Hepatocyte (in vitro differentiated cells): ENCODE measurements around the gene RIPK4. TPM values are rescaled to one million over a fixed set of nuclear protein-coding genes. Genes with fewer than 3 reads are reported as not detected.

Experiments used
- DNase-seq: peaks from one replicate; pipeline ENCODE4 v3.0.0-alpha.2; 2016; ENCODE audit warnings: low spot score
- H2AFZ ChIP-seq: fragments of 200-600 bp; sonication (generic); 2 replicates; pipeline ENCODE4 v1.6.0; 2016; ENCODE audit warnings: antibody characterized with exemption, mild to moderate bottlenecking
- H3K27ac ChIP-seq: fragments of 200-600 bp; sonication (generic); 2 replicates; pipeline ENCODE4 v1.5.1; 2016; ENCODE audit warnings: mild to moderate bottlenecking
- H3K27me3 ChIP-seq: fragments of 200-600 bp; sonication (generic); 2 replicates; pipeline ENCODE4 v1.6.1; 2016
- H3K36me3 ChIP-seq: fragments of 200-600 bp; sonication (generic); replicated peaks from 2 replicates; pipeline ENCODE4 v1.5.1; 2016; ENCODE audit warnings: low read depth; ENCODE audit not compliant: insufficient read depth
- H3K4me1 ChIP-seq: fragments of 200-600 bp; sonication (generic); 2 replicates; pipeline ENCODE4 v1.5.1; 2016; ENCODE audit warnings: mild to moderate bottlenecking, moderate library complexity; ENCODE audit not compliant: insufficient read depth
- H3K4me2 ChIP-seq: fragments of 200-600 bp; sonication (generic); 2 replicates; pipeline ENCODE4 v1.6.0; 2016
- H3K4me3 ChIP-seq: fragments of 200-600 bp; sonication (generic); 2 replicates; pipeline ENCODE4 v1.5.1; 2016; ENCODE audit warnings: mild to moderate bottlenecking
- H3K79me2 ChIP-seq: fragments of 200-600 bp; sonication (generic); 2 replicates; pipeline ENCODE4 v1.6.0; 2017; ENCODE audit warnings: mild to moderate bottlenecking
- H3K9me2 ChIP-seq: fragments of 200-600 bp; sonication (generic); replicated peaks from 2 replicates; pipeline ENCODE4 v1.6.0; 2017; ENCODE audit warnings: mild to moderate bottlenecking; ENCODE audit not compliant: insufficient read depth
- H3K9me3 ChIP-seq: fragments of 200-600 bp; sonication (generic); 2 replicates; pipeline ENCODE4 v1.5.1; 2016; ENCODE audit warnings: low read depth, mild to moderate bottlenecking
- H4K20me1 ChIP-seq: fragments of 200-600 bp; sonication (generic); 2 replicates; pipeline ENCODE4 v1.6.0; 2016; ENCODE audit warnings: mild to moderate bottlenecking; ENCODE audit not compliant: insufficient read depth, poor library complexity, severe bottlenecking
- CTCF ChIP-seq: fragments of 200-600 bp; sonication (generic); IDR thresholded peaks from 2 replicates; pipeline ENCODE4 v1.5.1; 2016; ENCODE audit warnings: antibody characterized with exemption, mild to moderate bottlenecking; ENCODE audit not compliant: poor library complexity
- EZH2 ChIP-seq: fragments of 200-600 bp; sonication (generic); IDR thresholded peaks from 2 replicates; pipeline ENCODE4 v1.6.1; 2016; ENCODE audit warnings: antibody characterized with exemption, mild to moderate bottlenecking, borderline replicate concordance
- EZH2phosphoT487 ChIP-seq: fragments of 200-600 bp; sonication (generic); IDR thresholded peaks from one replicate; pipeline ENCODE4 v1.6.1; 2018; ENCODE audit warnings: antibody characterized with exemption, mild to moderate bottlenecking, low read depth, moderate library complexity; ENCODE audit not compliant: unreplicated experiment, severe bottlenecking
- WGBS: methylation state at CpG from one replicate; pipeline ENCODE4 v1.1.6; 2016; ENCODE audit warnings: low lambda C conversion rate; ENCODE audit errors: missing lambda C conversion rate; 5-methylcytosine and 5-hydroxymethylcytosine counted together
- polyA plus RNA-seq: library from polyadenylated mRNA; unstranded; fragments of >200 nt; fragmentation: Nextera tagmentation; extraction: Ambion mirVana; gene quantifications from 2 replicates; pipeline ENCODE4 v1.2.1, GENCODE V29; 2016
- total RNA-seq: library from RNA; depleted of rRNA; stranded (reverse); fragments of >200 nt; gene quantifications from 2 replicates; pipeline ENCODE4 v1.2.3, GENCODE V29; 2014

RIPK4 gene
- total and polyA plus RNA-seq, 2 experiments from 2014 or later, result 28.1 to 32.8 TPM

GRCh38 chr21:41730367-41730765 lies 36.5 kb downstream of the RIPK4 start:
- H3K27ac ChIP-seq, result no peak overlapping the region
- H3K27me3 ChIP-seq, result no peaks in the 10 kb centered on the region
- no peaks in the 10 kb centered on the region for H4K20me1 ChIP-seq
- no peaks in the 10 kb centered on the region for H3K79me2 ChIP-seq
- H3K4me2 ChIP-seq, result no peak overlapping the region
- no peaks in the 10 kb centered on the region for H3K9me3 ChIP-seq
- WGBS, result 38% methylated on average over 6 of the region's 6 CpGs
- no peak overlapping the region for H2AFZ ChIP-seq
- H3K36me3 ChIP-seq, result no peaks in the 10 kb centered on the region
- H3K4me1 ChIP-seq, result peaks cover 8% of the 10 kb centered on the region
- H3K4me3 ChIP-seq, result no peak overlapping the region
- H3K9me2 ChIP-seq, result no peaks in the 10 kb centered on the region
- no peak for DNase-seq
- TF ChIP-seq CTCF (no peak), EZH2phosphoT487 (no peak), EZH2 (no peak)

GRCh38 chr21:41729701-41730366 lies 37.0 kb downstream of the RIPK4 start:
- 82% methylated on average over 17 of the region's 17 CpGs for WGBS
- no peak overlapping the region for H3K4me2 ChIP-seq

GRCh38 chr21:41727784-41728763 lies 38.8 kb downstream of the RIPK4 start:
- Histone ChIP-seq H3K4me1 (peaks cover 8% of the 10 kb centered on the region), H4K20me1 (no peaks in the 10 kb centered on the region), H3K27me3 (no peaks in the 10 kb centered on the region), H3K27ac (no peak overlapping the region), H3K4me2 (no peak overlapping the region), H2AFZ (no peak overlapping the region), H3K36me3 (no peaks in the 10 kb centered on the region), H3K9me3 (no peaks in the 10 kb centered on the region), H3K79me2 (no peaks in the 10 kb centered on the region), H3K9me2 (no peaks in the 10 kb centered on the region), H3K4me3 (no peak overlapping the region)
- TF ChIP-seq CTCF (no peak), EZH2phosphoT487 (no peak), EZH2 (no peak)
- WGBS, result 83% methylated on average over 30 of the region's 31 CpGs
- no peak for DNase-seq

More at GRCh38 chr21:41729701-41730366, 37.0 kb downstream of the RIPK4 start:
- Histone ChIP-seq H3K27me3 (no peaks in the 10 kb centered on the region), H3K4me1 (peaks cover 8% of the 10 kb centered on the region), H3K27ac (no peak overlapping the region), H4K20me1 (no peaks in the 10 kb centered on the region), H3K9me2 (no peaks in the 10 kb centered on the region), H3K36me3 (no peaks in the 10 kb centered on the region), H3K9me3 (no peaks in the 10 kb centered on the region), H2AFZ (no peak overlapping the region), H3K4me3 (no peak overlapping the region), H3K79me2 (no peaks in the 10 kb centered on the region)
- DNase-seq, result no peak
- TF ChIP-seq EZH2phosphoT487, result no peak
- no peak for TF ChIP-seq CTCF
